Parathyroid adenoma (tissue), 2 donors: Measurements from ENCODE around the gene TMEM255B.
A peak's percentile ranks its signal among the peaks of the same experiment; 100 is the strongest.

ENCODE experiments used
- H2AFZ ChIP-seq: fragments of 300-600 bp; sonication (generic); one replicate; pipeline ENCODE4 v1.7.0; 2017; ENCODE audit warnings: antibody characterized with exemption, mild to moderate bottlenecking
- H3K27ac ChIP-seq: fragments of 300-600 bp; sonication (generic); one replicate; pipeline ENCODE4 v1.7.0; 2017
- H3K27me3 ChIP-seq: fragments of 300-600 bp; sonication (generic); one replicate; pipeline ENCODE4 v1.7.0; 2017; ENCODE audit warnings: low read length; ENCODE audit not compliant: control insufficient read depth, insufficient read depth
- H3K36me3 ChIP-seq: fragments of 300-600 bp; sonication (generic); one replicate; pipeline ENCODE4 v1.7.0; 2017; ENCODE audit warnings: low read length; ENCODE audit not compliant: control insufficient read depth, insufficient read depth
- H3K4me1 ChIP-seq: fragments of 300-600 bp; sonication (generic); one replicate; pipeline ENCODE4 v1.7.0; 2017; ENCODE audit warnings: control low read depth
- H3K4me2 ChIP-seq: fragments of 300-600 bp; sonication (generic); one replicate; pipeline ENCODE4 v1.7.0; 2017; ENCODE audit warnings: low read length
- H3K4me3 ChIP-seq: fragments of 300-600 bp; sonication (generic); one replicate; pipeline ENCODE4 v1.7.0; 2017; ENCODE audit warnings: low read depth, low read length
- H3K79me2 ChIP-seq: fragments of 300-600 bp; sonication (generic); one replicate; pipeline ENCODE4 v1.7.0; 2017; ENCODE audit warnings: control low read depth
- H3K9ac ChIP-seq: fragments of 300-600 bp; sonication (generic); one replicate; pipeline ENCODE4 v1.7.0; 2017; ENCODE audit warnings: mild to moderate bottlenecking
- H3K9me3 ChIP-seq: fragments of 300-600 bp; sonication (generic); one replicate; pipeline ENCODE4 v1.7.0; 2017; ENCODE audit warnings: low read length; ENCODE audit not compliant: control insufficient read depth
- CTCF ChIP-seq: fragments of 300-600 bp; sonication (generic); IDR thresholded peaks from one replicate; pipeline ENCODE4 v1.7.0; 2017; ENCODE audit warnings: antibody characterized with exemption, mild to moderate bottlenecking
- donor health status: primary hyperparathyroidism.

The TMEM255B gene

GRCh38 chr13:113761136-113761535, 2.1 kb downstream of the TMEM255B start:
- Histone ChIP-seq H3K36me3 (no peaks in the 10 kb centered on the region), H3K4me1 (no peaks in the 10 kb centered on the region), H3K4me3 (no peak overlapping the region), H3K79me2 (no peaks in the 10 kb centered on the region), H3K27ac (peak overlapping the region; percentile 61), H3K9me3 (no peaks in the 10 kb centered on the region), H2AFZ (no peak overlapping the region), H3K9ac (no peak overlapping the region), H3K4me2 (no peak overlapping the region), H3K27me3 (no peaks in the 10 kb centered on the region)
- TF ChIP-seq CTCF: no peak

GRCh38 chr13:113762075-113762474, 3.0 kb downstream of the TMEM255B start:
- no peak overlapping the region for H3K9ac ChIP-seq
- H3K27me3 ChIP-seq: no peaks in the 10 kb centered on the region
- H3K36me3 ChIP-seq: no peaks in the 10 kb centered on the region
- no peak overlapping the region for H3K27ac ChIP-seq
- no peaks in the 10 kb centered on the region for H3K4me1 ChIP-seq
- H2AFZ ChIP-seq: no peak overlapping the region
- H3K4me3 ChIP-seq: no peak overlapping the region
- H3K9me3 ChIP-seq: no peaks in the 10 kb centered on the region
- no peak overlapping the region for H3K4me2 ChIP-seq
- TF ChIP-seq CTCF: no peak
- no peaks in the 10 kb centered on the region for H3K79me2 ChIP-seq

GRCh38 chr13:113762538-113762937, 3.5 kb downstream of the TMEM255B start:
- Histone ChIP-seq H3K36me3 (no peaks in the 10 kb centered on the region), H2AFZ (no peak overlapping the region)

GRCh38 chr13:113763254-113763653, 4.2 kb downstream of the TMEM255B start:
- H3K9ac ChIP-seq: no peak overlapping the region
- H2AFZ ChIP-seq: no peak overlapping the region
- no peaks in the 10 kb centered on the region for H3K27me3 ChIP-seq
- no peaks in the 10 kb centered on the region for H3K9me3 ChIP-seq
- no peak for TF ChIP-seq CTCF
- no peaks in the 10 kb centered on the region for H3K36me3 ChIP-seq
- H3K4me3 ChIP-seq: no peak overlapping the region
- no peaks in the 10 kb centered on the region for H3K4me1 ChIP-seq
- no peaks in the 10 kb centered on the region for H3K79me2 ChIP-seq
- H3K4me2 ChIP-seq: no peak overlapping the region
- H3K27ac ChIP-seq: no peak overlapping the region

More at GRCh38 chr13:113762538-113762937, 3.5 kb downstream of the TMEM255B start:
- no peak overlapping the region for H3K9ac ChIP-seq
- no peak overlapping the region for H3K4me3 ChIP-seq
- H3K27ac ChIP-seq: no peak overlapping the region
- TF ChIP-seq CTCF: no peak
- no peaks in the 10 kb centered on the region for H3K79me2 ChIP-seq
- H3K9me3 ChIP-seq: no peaks in the 10 kb centered on the region
- H3K4me1 ChIP-seq: no peaks in the 10 kb centered on the region
- H3K4me2 ChIP-seq: no peak overlapping the region
- no peaks in the 10 kb centered on the region for H3K27me3 ChIP-seq

GRCh38 chr13:113763961-113764792, 5.2 kb downstream of the TMEM255B start:
- no peak overlapping the region for H2AFZ ChIP-seq
- H3K4me1 ChIP-seq: no peaks in the 10 kb centered on the region
- no peak overlapping the region for H3K4me2 ChIP-seq
- no peak overlapping the region for H3K27ac ChIP-seq
- no peaks in the 10 kb centered on the region for H3K36me3 ChIP-seq
- H3K4me3 ChIP-seq: no peak overlapping the region
- no peaks in the 10 kb centered on the region for H3K9me3 ChIP-seq
- H3K9ac ChIP-seq: no peak overlapping the region
- no peak for TF ChIP-seq CTCF
- no peaks in the 10 kb centered on the region for H3K27me3 ChIP-seq
- no peaks in the 10 kb centered on the region for H3K79me2 ChIP-seq
